AG09319 (cell line): Measurements from ENCODE around the gene SMC3.

Experiments
- DNase-seq: peaks from one replicate; pipeline ENCODE4 v3.0.0-alpha.2; 2010; ENCODE audit warnings: low read depth; ENCODE audit errors: extremely low read depth
- TF ChIP-seq, protein P1 (sequence below): IDR thresholded peaks from 2 replicates; pipeline ENCODE4 v1.5.1; 2011; ENCODE audit warnings: low read depth, mild to moderate bottlenecking, inconsistent platforms, low read length, moderate library complexity

The SMC3 gene

DNA sequence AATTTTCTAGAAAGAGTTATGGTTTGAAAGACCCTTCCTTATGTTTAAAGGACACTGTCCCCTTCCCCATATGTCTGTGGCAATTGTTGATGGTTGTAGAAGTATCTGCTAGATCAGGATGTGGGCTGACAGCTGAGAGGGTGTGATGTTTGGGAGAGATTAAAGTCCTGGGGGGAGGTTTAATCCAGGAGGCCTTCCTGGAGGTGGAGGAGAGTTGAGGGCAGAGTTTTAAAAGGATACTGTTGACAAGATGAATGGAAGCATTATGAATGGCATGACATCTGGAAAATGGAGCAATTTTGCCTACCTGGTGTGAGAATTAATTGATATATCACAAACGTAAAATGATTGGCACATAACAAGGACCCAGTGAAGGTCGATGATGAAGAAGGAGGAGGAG, 32.9 kb upstream of the SMC3 start:
- DNase-seq, result no peak
- TF ChIP-seq, protein P1, sequence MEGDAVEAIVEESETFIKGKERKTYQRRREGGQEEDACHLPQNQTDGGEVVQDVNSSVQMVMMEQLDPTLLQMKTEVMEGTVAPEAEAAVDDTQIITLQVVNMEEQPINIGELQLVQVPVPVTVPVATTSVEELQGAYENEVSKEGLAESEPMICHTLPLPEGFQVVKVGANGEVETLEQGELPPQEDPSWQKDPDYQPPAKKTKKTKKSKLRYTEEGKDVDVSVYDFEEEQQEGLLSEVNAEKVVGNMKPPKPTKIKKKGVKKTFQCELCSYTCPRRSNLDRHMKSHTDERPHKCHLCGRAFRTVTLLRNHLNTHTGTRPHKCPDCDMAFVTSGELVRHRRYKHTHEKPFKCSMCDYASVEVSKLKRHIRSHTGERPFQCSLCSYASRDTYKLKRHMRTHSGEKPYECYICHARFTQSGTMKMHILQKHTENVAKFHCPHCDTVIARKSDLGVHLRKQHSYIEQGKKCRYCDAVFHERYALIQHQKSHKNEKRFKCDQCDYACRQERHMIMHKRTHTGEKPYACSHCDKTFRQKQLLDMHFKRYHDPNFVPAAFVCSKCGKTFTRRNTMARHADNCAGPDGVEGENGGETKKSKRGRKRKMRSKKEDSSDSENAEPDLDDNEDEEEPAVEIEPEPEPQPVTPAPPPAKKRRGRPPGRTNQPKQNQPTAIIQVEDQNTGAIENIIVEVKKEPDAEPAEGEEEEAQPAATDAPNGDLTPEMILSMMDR, result no peak

GRCh38 chr10:110535958-110536891, 31.3 kb upstream of the SMC3 start:
- TF ChIP-seq, protein P1, result peak; percentile 34
- no peak for DNase-seq

DNA sequence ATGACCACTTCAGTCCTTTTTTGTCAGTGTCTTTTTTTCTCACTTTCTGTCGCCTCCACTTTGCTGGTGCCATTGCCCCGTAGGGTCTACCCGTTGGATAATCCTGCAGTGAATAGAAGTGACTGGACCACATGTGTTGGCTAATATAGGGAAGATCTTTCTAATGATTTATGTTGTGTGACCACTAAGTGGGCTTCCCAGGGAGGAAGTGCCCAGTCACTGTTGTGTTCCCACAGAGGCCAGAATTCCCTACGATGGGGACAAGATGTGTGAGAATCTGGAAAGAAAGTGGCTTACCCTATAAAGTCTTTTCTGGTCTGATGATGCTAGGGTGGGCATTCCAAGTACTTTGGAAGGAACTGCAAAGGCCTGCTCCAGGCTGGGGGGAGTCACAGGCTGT, 28.4 kb upstream of the SMC3 start:
- DNase-seq, result no peak
- TF ChIP-seq, protein P1, result no peak

DNA sequence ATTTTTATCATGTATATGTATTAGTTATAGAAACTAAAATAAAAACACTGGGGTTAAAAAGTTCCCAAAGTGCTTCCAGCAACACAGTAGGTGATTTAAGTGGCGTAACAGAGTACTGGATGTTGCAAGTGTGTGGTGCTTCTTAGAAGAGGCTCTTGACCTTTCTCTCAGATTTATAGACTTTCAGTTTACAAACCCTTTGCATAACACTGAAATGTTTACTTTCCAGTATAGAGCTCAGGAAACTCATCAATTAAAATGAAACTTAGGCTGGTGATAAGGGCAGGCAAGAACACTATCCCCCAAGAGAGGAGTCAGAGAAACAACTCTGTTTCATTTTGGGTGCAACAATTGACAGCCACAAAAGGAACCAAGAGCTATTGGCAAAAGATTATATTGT, 27.5 kb upstream of the SMC3 start:
- TF ChIP-seq, protein P1, result no peak
- no peak for DNase-seq

GRCh38 chr10:110544958-110545537, 22.4 kb upstream of the SMC3 start:
- TF ChIP-seq, protein P1, result no peak
- DNase-seq, result no peak

GRCh38 chr10:110546077-110546476, 21.4 kb upstream of the SMC3 start:
- TF ChIP-seq, protein P1, result no peak
- DNase-seq, result no peak

DNA sequence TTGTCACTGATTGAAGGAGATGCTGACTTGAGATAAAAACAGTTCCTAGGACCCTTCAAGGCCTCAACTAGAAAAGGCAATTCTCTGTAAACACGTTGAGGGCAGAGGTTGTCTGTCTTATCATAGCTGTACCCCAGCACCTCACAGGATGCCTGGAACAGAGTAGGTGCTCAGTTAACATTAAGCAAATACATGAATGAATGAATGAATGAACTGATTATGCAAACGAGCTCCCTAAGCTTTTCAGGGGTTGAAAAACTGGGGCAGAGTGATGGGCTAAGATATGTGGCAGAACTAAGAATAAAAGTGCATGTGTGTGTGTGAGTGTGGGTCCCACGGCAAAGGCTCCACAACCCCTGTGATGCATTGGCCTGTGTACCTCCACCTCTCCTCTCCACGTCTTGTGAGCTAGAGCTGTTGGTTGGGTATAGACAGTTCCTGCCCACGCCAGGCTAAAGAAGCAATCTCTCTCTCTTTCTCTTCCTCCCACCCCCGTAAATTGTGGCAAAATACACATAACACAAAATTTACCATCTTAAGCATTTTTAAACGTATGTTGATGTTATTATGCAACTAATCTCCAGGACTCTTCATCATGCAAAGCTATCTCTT, 20.9 kb upstream of the SMC3 start:
- no peak for DNase-seq
- TF ChIP-seq, protein P1, result no peak
